Inferior parietal cortex (tissue), 1 donor: ENCODE results near the gene BICD2.

Experiments
- DNase-seq: peaks from one replicate; pipeline ENCODE4 v3.0.0-alpha.2; 2016; ENCODE audit errors: extremely low spot score

The BICD2 gene

GRCh38 chr9:92747459-92748232 is 17.0 kb downstream of the BICD2 start:
- no peak for DNase-seq

- no peak for DNase-seq
Measured at GRCh38 chr9:92746567-92747458, 17.8 kb downstream of the BICD2 start.

GRCh38 chr9:92745881-92746280 is 18.8 kb downstream of the BICD2 start:
- no peak for DNase-seq

GRCh38 chr9:92745331-92745730 is 19.3 kb downstream of the BICD2 start:
- no peak for DNase-seq

- no peak for DNase-seq
Measured at GRCh38 chr9:92740969-92741368, 23.7 kb downstream of the BICD2 start.

GRCh38 chr9:92740446-92740961 is 24.1 kb downstream of the BICD2 start:
- no peak for DNase-seq

- no peak for DNase-seq
Measured at GRCh38 chr9:92740009-92740408, 24.6 kb downstream of the BICD2 start.

- DNase-seq = no peak
Measured at GRCh38 chr9:92739346-92739970, 25.2 kb downstream of the BICD2 start.

- DNase-seq = no peak
Measured at GRCh38 chr9:92738661-92739081, 26.0 kb downstream of the BICD2 start.

- DNase-seq = no peak
Measured at GRCh38 chr9:92737611-92738299, 26.9 kb downstream of the BICD2 start.

- DNase-seq = no peak
Measured at GRCh38 chr9:92737216-92737606, 27.4 kb downstream of the BICD2 start.

GRCh38 chr9:92736563-92737215 is 27.9 kb downstream of the BICD2 start:
- DNase-seq = no peak

GRCh38 chr9:92735636-92736562 is 28.7 kb downstream of the BICD2 start:
- DNase-seq = no peak

- no peak for DNase-seq
Measured at GRCh38 chr9:92734931-92735635, 29.6 kb downstream of the BICD2 start.

GRCh38 chr9:92730897-92731296 is 33.7 kb downstream of the BICD2 start:
- DNase-seq = no peak

GRCh38 chr9:92729735-92730155 is 34.9 kb downstream of the BICD2 start:
- DNase-seq = no peak

GRCh38 chr9:92728831-92729734 is 35.5 kb downstream of the BICD2 start:
- peak; percentile 44 for DNase-seq
